PC-3 (cell line): ENCODE data around the gene HLF. TPM values are rescaled to one million over a fixed set of nuclear protein-coding genes. Genes with fewer than 3 reads are reported as not detected.

Source experiments
- ATAC-seq: fragments of 200-7000 bp; cut with Tn5 transposase; 2 replicates; pipeline ENCODE4 v1.9.1; 2020; ENCODE audit warnings: mild to moderate bottlenecking, moderate library complexity
- BruUV-seq: library from RNA; stranded (reverse); fragments of 400-500 nt; replicated peaks from 2 replicates; lab custom pipeline; 2021; lab: Mats Ljungman, UMichigan
- CTCF ChIA-PET: fragments of 300-600 bp; sonication (Branson Sonifier 250); formaldehyde crosslinking; loops from one replicate; lab custom pipeline; 2022; ENCODE audit warnings: antibody characterized with exemption; lab: Charles Lee
- POLR2A ChIA-PET: fragments of 300-600 bp; sonication (Branson Sonifier 250); formaldehyde crosslinking; loops from one replicate; lab custom pipeline; 2022; ENCODE audit warnings: antibody characterized with exemption; ENCODE audit not compliant: unreplicated experiment; lab: Charles Lee
- DNase-seq: peaks from one replicate; pipeline ENCODE4 v3.0.0-alpha.2; 2015
- H2AFZ ChIP-seq: fragments of 300-600 bp; sonication (generic); 2 replicates; pipeline ENCODE4 v1.6.0; 2016; ENCODE audit warnings: antibody characterized with exemption, low read length
- H3F3A ChIP-seq: fragments of 300-600 bp; sonication (generic); one replicate; pipeline ENCODE4 v1.6.0; 2017; ENCODE audit warnings: antibody characterized with exemption, low read length, control low read depth, mild to moderate bottlenecking; ENCODE audit not compliant: unreplicated experiment
- H3K27ac ChIP-seq: fragments of 300-600 bp; sonication (generic); 2 replicates; pipeline ENCODE4 v1.5.1; 2016; ENCODE audit warnings: mild to moderate bottlenecking, low read length
- H3K27me3 ChIP-seq: fragments of 300-600 bp; sonication (generic); 2 replicates; pipeline ENCODE4 v1.6.1; 2016; ENCODE audit warnings: low read length, mixed read lengths
- H3K36me3 ChIP-seq: fragments of 300-600 bp; sonication (generic); 2 replicates; pipeline ENCODE4 v1.6.1; 2016; ENCODE audit warnings: low read depth, mixed run types, low read length, mixed read lengths
- H3K4me1 ChIP-seq: fragments of 300-600 bp; sonication (generic); 2 replicates; pipeline ENCODE4 v1.5.1; 2016; ENCODE audit warnings: low read length; ENCODE audit not compliant: insufficient read depth
- H3K4me2 ChIP-seq: fragments of 300-600 bp; sonication (generic); 2 replicates; pipeline ENCODE4 v1.6.0; 2016; ENCODE audit warnings: low read length
- H3K4me3 ChIP-seq: fragments of 300-600 bp; sonication (generic); 2 replicates; pipeline ENCODE4 v1.5.1; 2016; ENCODE audit warnings: mild to moderate bottlenecking, low read length, mixed read lengths
- H3K79me2 ChIP-seq: fragments of 300-600 bp; sonication (generic); 2 replicates; pipeline ENCODE4 v1.6.1; 2017; ENCODE audit warnings: low read length, mixed read lengths
- H3K9ac ChIP-seq: fragments of 300-600 bp; sonication (generic); 2 replicates; pipeline ENCODE4 v1.6.0; 2016; ENCODE audit warnings: mild to moderate bottlenecking, low read length
- H3K9me2 ChIP-seq: fragments of 300-600 bp; sonication (generic); replicated peaks from 2 replicates; pipeline ENCODE4 v1.6.1; 2016; ENCODE audit warnings: mixed run types, low read length, mixed read lengths
- H3K9me3 ChIP-seq: fragments of 300-600 bp; sonication (generic); 2 replicates; pipeline ENCODE4 v1.6.1; 2016; ENCODE audit warnings: low read length, mixed read lengths
- H4K20me1 ChIP-seq: fragments of 300-600 bp; sonication (generic); 2 replicates; pipeline ENCODE4 v1.6.1; 2016; ENCODE audit warnings: low read length, mixed read lengths
- CTCF ChIP-seq: fragments of 300-600 bp; sonication (generic); conservative IDR thresholded peaks from 2 replicates; pipeline ENCODE4 v1.5.1; 2017; ENCODE audit warnings: antibody characterized with exemption, low read depth, mild to moderate bottlenecking, low read length
- EZH2 ChIP-seq: fragments of 300-600 bp; sonication (generic); IDR thresholded peaks from one replicate; pipeline ENCODE4 v1.6.1; 2017; ENCODE audit warnings: antibody characterized with exemption, mild to moderate bottlenecking, low read length; ENCODE audit not compliant: unreplicated experiment
- EZH2phosphoT487 ChIP-seq: fragments of 300-600 bp; sonication (generic); IDR thresholded peaks from 2 replicates; pipeline ENCODE4 v1.6.1; 2018; ENCODE audit warnings: mild to moderate bottlenecking, antibody characterized with exemption, low read length, borderline replicate concordance
- intact Hi-C: fragments of 100-400 bp; cut with micrococcal nuclease; formaldehyde crosslinking; loops from 2 replicates; pipeline ENCODE4 v1.9.0; 2023
- total RNA-seq: library from RNA; depleted of rRNA; stranded (reverse); fragments of >200 nt; gene quantifications from 2 replicates; pipeline ENCODE4 v1.2.3, GENCODE V29; 2014

Gene HLF
- total RNA-seq, 1 experiment from 2014 or later: 0.66 TPM

- no peak overlapping the region for H2AFZ ChIP-seq
- H3F3A ChIP-seq: no peaks in the 10 kb centered on the region
- no peak overlapping the region for H3K4me3 ChIP-seq
- no peak overlapping the region for H3K9ac ChIP-seq
- no peak for ATAC-seq
- H3K27ac ChIP-seq: no peak overlapping the region
- peaks cover 16% of the 10 kb centered on the region for H3K27me3 ChIP-seq
- no peaks in the 10 kb centered on the region for H3K79me2 ChIP-seq
- no TSS peak for BruUV-seq
- intact Hi-C loops: loop anchor here (10.0 kb wide), 1 partner anchor 436 kb away; the partner anchor contains the start of gene TOM1L1
- POLR2A ChIA-PET: no interaction called here
- CTCF ChIA-PET: no interaction called here
- no peaks in the 10 kb centered on the region for H3K36me3 ChIP-seq
- no peaks in the 10 kb centered on the region for H3K4me1 ChIP-seq
- no peaks in the 10 kb centered on the region for H4K20me1 ChIP-seq
- no peaks in the 10 kb centered on the region for H3K9me2 ChIP-seq
- TF ChIP-seq CTCF (no peak), EZH2 (no peak), EZH2phosphoT487 (no peak)
- DNase-seq: no peak
- H3K9me3 ChIP-seq: no peaks in the 10 kb centered on the region
- H3K4me2 ChIP-seq: no peak overlapping the region
Observed at GRCh38 chr17:55340686-55341085, 75.9 kb downstream of the HLF start.

GRCh38 chr17:55341432-55341831 lies 76.7 kb downstream of the HLF start:
- TF ChIP-seq EZH2phosphoT487 (no peak), EZH2 (no peak), CTCF (no peak)
- Histone ChIP-seq H3K27ac (no peak overlapping the region), H3K27me3 (peaks cover 16% of the 10 kb centered on the region), H3F3A (no peaks in the 10 kb centered on the region), H4K20me1 (no peaks in the 10 kb centered on the region), H2AFZ (no peak overlapping the region), H3K79me2 (no peaks in the 10 kb centered on the region), H3K9me2 (no peaks in the 10 kb centered on the region), H3K9ac (no peak overlapping the region), H3K9me3 (no peaks in the 10 kb centered on the region), H3K4me1 (no peaks in the 10 kb centered on the region), H3K36me3 (no peaks in the 10 kb centered on the region), H3K4me2 (no peak overlapping the region), H3K4me3 (no peak overlapping the region)
- ChIA-PET POLR2A (no interaction called here), CTCF (no interaction called here)
- ATAC-seq (no peak), DNase-seq (no peak)
- intact Hi-C loops: loop anchor here (10.0 kb wide), 1 partner anchor 437 kb away; the partner anchor contains the start of gene TOM1L1
- BruUV-seq: no TSS peak

GRCh38 chr17:55342800-55343585 lies 78.2 kb downstream of the HLF start:
- no peak overlapping the region for H3K27ac ChIP-seq
- no peaks in the 10 kb centered on the region for H3K36me3 ChIP-seq
- no peak overlapping the region for H2AFZ ChIP-seq
- CTCF ChIA-PET: interaction anchor here (0.8 kb wide), 1 partner anchor 171 kb away, joined by 3 read pairs; no protein-coding TSS in a partner anchor
- no peak overlapping the region for H3K9ac ChIP-seq
- H3K27me3 ChIP-seq: peaks cover 16% of the 10 kb centered on the region
- no peak overlapping the region for H3K4me2 ChIP-seq
- DNase-seq: no peak
- H3K4me3 ChIP-seq: no peak overlapping the region
- BruUV-seq: no TSS peak
- no peaks in the 10 kb centered on the region for H4K20me1 ChIP-seq
- ATAC-seq: no peak
- intact Hi-C loops: loop anchor here (10.0 kb wide), 1 partner anchor 438 kb away; the partner anchor contains the start of gene TOM1L1
- TF ChIP-seq EZH2phosphoT487: no peak
- no peak for TF ChIP-seq EZH2
- no peak for TF ChIP-seq CTCF
- no peaks in the 10 kb centered on the region for H3K9me2 ChIP-seq
- no peaks in the 10 kb centered on the region for H3K9me3 ChIP-seq
- H3F3A ChIP-seq: no peaks in the 10 kb centered on the region
- no peaks in the 10 kb centered on the region for H3K79me2 ChIP-seq
- POLR2A ChIA-PET: no interaction called here
- no peaks in the 10 kb centered on the region for H3K4me1 ChIP-seq
